Gastroesophageal sphincter (tissue), 3 donors: Measurements from ENCODE around the gene LCP2.

ENCODE experiments used
- CTCF ChIP-seq, 4 experiments: fragments of 200-600 bp in 2 of 4; fragments of 450-650 bp in 2 of 4; sonication (generic) in 1 of 4; IDR thresholded peaks; one replicate each; pipeline ENCODE4 v1.5.1; 2017 to 2019; ENCODE audit warnings: antibody characterized with exemption in 4 of 4, mild to moderate bottlenecking in 2 of 4, moderate library complexity in 2 of 4
- EP300 ChIP-seq: sonication (generic); formaldehyde crosslinking; IDR thresholded peaks from one replicate; pipeline ENCODE4 v1.6.1; 2017; ENCODE audit warnings: antibody characterized with exemption, mild to moderate bottlenecking

GRCh38 chr5:170268153-170268689, 29.4 kb downstream of the LCP2 start:
- no peak for TF ChIP-seq EP300
- no peak for TF ChIP-seq CTCF (IDR thresholded peaks at IDR 0.05)
